HEK293T (cell line): ENCODE measurements around the gene HIF3A.

Experiments used
- CTCF ChIA-PET: fragments of 350-600 bp; formaldehyde crosslinking; extraction: SDS; loops from one replicate; lab custom pipeline; 2021; ENCODE audit warnings: antibody characterized with exemption, inconsistent platforms; lab: Yijun Ruan, JAX
- POLR2A ChIA-PET: fragments of 350-600 bp; formaldehyde crosslinking; extraction: SDS; loops from one replicate; lab custom pipeline; 2020; ENCODE audit warnings: antibody characterized with exemption, inconsistent platforms; lab: Yijun Ruan, JAX
- DNase-seq: peaks from one replicate; pipeline ENCODE4 v3.0.0; 2012; ENCODE audit warnings: mixed read lengths; ENCODE audit errors: extremely low spot score
- ARNT ChIP-seq: fragments of 450-650 bp; IDR thresholded peaks from 2 replicates; pipeline ENCODE4 v1.6.1; 2017; ENCODE audit warnings: mild to moderate bottlenecking
- BHLHE40 ChIP-seq: fragments of 450-650 bp; IDR thresholded peaks from 2 replicates; pipeline ENCODE4 v1.6.1; 2016; ENCODE audit warnings: mild to moderate bottlenecking, moderate library complexity, borderline replicate concordance
- CTBP1 ChIP-seq: fragments of 450-650 bp; IDR thresholded peaks from 2 replicates; pipeline ENCODE4 v1.6.1; 2016; ENCODE audit warnings: borderline replicate concordance
- ELF4 ChIP-seq: fragments of 450-650 bp; IDR thresholded peaks from 2 replicates; pipeline ENCODE4 v1.6.1; 2017; ENCODE audit warnings: antibody characterized with exemption
- FOXA1 ChIP-seq: fragments of 450-650 bp; IDR thresholded peaks from 2 replicates; pipeline ENCODE4 v1.6.1; 2016; ENCODE audit warnings: mild to moderate bottlenecking
- FOXK2 ChIP-seq: fragments of 450-650 bp; IDR thresholded peaks from 2 replicates; pipeline ENCODE4 v1.6.1; 2016; ENCODE audit warnings: mild to moderate bottlenecking
- FOXM1 ChIP-seq: fragments of 450-650 bp; IDR thresholded peaks from 2 replicates; pipeline ENCODE4 v1.6.1; 2017; ENCODE audit warnings: mild to moderate bottlenecking, borderline replicate concordance
- HDGF ChIP-seq: fragments of 450-650 bp; IDR thresholded peaks from 2 replicates; pipeline ENCODE4 v1.6.1; 2017; ENCODE audit warnings: antibody characterized with exemption, borderline replicate concordance
- L3MBTL2 ChIP-seq: fragments of 450-650 bp; conservative IDR thresholded peaks from 2 replicates; pipeline ENCODE4 v1.6.1; 2016; ENCODE audit warnings: mild to moderate bottlenecking
- LEF1 ChIP-seq: fragments of 450-650 bp; IDR thresholded peaks from 2 replicates; pipeline ENCODE4 v1.6.1; 2017; ENCODE audit warnings: mild to moderate bottlenecking, borderline replicate concordance
- NFRKB ChIP-seq: fragments of 450-650 bp; IDR thresholded peaks from 2 replicates; pipeline ENCODE4 v1.6.1; 2016; ENCODE audit warnings: mild to moderate bottlenecking, moderate library complexity
- SP1 ChIP-seq: fragments of 450-650 bp; IDR thresholded peaks from 2 replicates; pipeline ENCODE4 v1.6.1; 2017
- SUZ12 ChIP-seq: fragments of 450-650 bp; IDR thresholded peaks from 2 replicates; pipeline ENCODE4 v1.6.1; 2016; ENCODE audit warnings: mild to moderate bottlenecking
- TARDBP ChIP-seq: fragments of 450-650 bp; IDR thresholded peaks from 2 replicates; pipeline ENCODE4 v1.6.1; 2016
- ZNF384 ChIP-seq: fragments of 450-650 bp; IDR thresholded peaks from 2 replicates; pipeline ENCODE4 v1.6.1; 2016
- TF ChIP-seq, protein P1 (sequence below): fragments of 450-650 bp; IDR thresholded peaks from 2 replicates; pipeline ENCODE4 v1.6.1; 2016

The HIF3A gene

DNA sequence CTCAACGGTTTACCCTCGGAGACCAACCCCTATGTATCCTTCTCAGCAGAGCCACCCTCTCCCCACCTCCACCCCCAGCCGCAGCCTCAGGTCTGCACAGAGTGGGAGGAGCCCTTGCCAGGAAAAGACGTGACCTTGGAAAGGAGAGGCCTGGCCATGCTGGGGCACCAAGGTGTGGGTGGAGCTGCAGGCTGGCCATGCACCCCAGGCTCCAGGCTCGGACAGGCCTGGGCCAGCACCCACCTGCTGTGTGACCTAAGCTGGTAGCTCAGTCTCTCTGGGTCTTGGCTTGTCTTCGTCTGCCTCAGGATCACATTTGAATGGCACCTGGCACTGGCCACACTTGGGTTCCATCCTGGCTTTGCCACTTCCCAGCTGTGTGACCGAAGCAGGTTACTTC lies 87.0 kb downstream of the HIF3A start:
- ChIA-PET CTCF (no interaction called here), POLR2A (no interaction called here)
- no peak for DNase-seq
- no peak for TF ChIP-seq FOXA1
- TF ChIP-seq FOXM1, result no peak
- no peak for TF ChIP-seq L3MBTL2
- no peak for TF ChIP-seq ARNT
- TF ChIP-seq, protein P1, sequence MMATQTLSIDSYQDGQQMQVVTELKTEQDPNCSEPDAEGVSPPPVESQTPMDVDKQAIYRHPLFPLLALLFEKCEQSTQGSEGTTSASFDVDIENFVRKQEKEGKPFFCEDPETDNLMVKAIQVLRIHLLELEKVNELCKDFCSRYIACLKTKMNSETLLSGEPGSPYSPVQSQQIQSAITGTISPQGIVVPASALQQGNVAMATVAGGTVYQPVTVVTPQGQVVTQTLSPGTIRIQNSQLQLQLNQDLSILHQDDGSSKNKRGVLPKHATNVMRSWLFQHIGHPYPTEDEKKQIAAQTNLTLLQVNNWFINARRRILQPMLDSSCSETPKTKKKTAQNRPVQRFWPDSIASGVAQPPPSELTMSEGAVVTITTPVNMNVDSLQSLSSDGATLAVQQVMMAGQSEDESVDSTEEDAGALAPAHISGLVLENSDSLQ, result no peak
- no peak for TF ChIP-seq ELF4
- TF ChIP-seq HDGF, result no peak
- no peak for TF ChIP-seq SP1
- no peak for TF ChIP-seq BHLHE40
- no peak for TF ChIP-seq TARDBP
- TF ChIP-seq CTBP1, result no peak
- TF ChIP-seq FOXK2, result no peak
- no peak for TF ChIP-seq NFRKB
- TF ChIP-seq SUZ12, result no peak
- no peak for TF ChIP-seq ZNF384

- POLR2A ChIA-PET, result no interaction called here
- CTCF ChIA-PET, result no interaction called here
- DNase-seq, result no peak
- TF ChIP-seq ZNF384 (no peak), HDGF (no peak), SUZ12 (no peak), CTBP1 (no peak), L3MBTL2 (no peak), SP1 (no peak)
- TF ChIP-seq, protein P1, result no peak
Observed at GRCh38 chr19:46384396-46384795, 87.6 kb downstream of the HIF3A start.

- no peak for DNase-seq
- TF ChIP-seq TARDBP (no peak), ARNT (no peak), SUZ12 (no peak), HDGF (no peak), CTBP1 (no peak), ZNF384 (no peak), FOXK2 (no peak)
- ChIA-PET CTCF (no interaction called here), POLR2A (no interaction called here)
Observed at GRCh38 chr19:46385636-46386035, 88.8 kb downstream of the HIF3A start.

GRCh38 chr19:46386151-46386550 lies 89.3 kb downstream of the HIF3A start:
- CTCF ChIA-PET, result no interaction called here
- POLR2A ChIA-PET, result no interaction called here

GRCh38 chr19:46386996-46387712 lies 90.3 kb downstream of the HIF3A start:
- no peak for DNase-seq
- ChIA-PET CTCF (no interaction called here), POLR2A (no interaction called here)
- TF ChIP-seq ELF4 (no peak), ZNF384 (no peak), FOXA1 (no peak)

More at GRCh38 chr19:46386151-46386550, 89.3 kb downstream of the HIF3A start:
- TF ChIP-seq, protein P1, result no peak
- no peak for TF ChIP-seq ELF4
- no peak for TF ChIP-seq FOXK2
- TF ChIP-seq SUZ12, result no peak
- no peak for TF ChIP-seq BHLHE40
- no peak for TF ChIP-seq SP1
- TF ChIP-seq FOXA1, result no peak
- no peak for TF ChIP-seq NFRKB
- no peak for TF ChIP-seq LEF1
- TF ChIP-seq ARNT, result no peak
- TF ChIP-seq HDGF, result no peak
- no peak for TF ChIP-seq ZNF384
- TF ChIP-seq FOXM1, result no peak
- no peak for TF ChIP-seq CTBP1
- no peak for TF ChIP-seq L3MBTL2
- DNase-seq, result no peak

DNA sequence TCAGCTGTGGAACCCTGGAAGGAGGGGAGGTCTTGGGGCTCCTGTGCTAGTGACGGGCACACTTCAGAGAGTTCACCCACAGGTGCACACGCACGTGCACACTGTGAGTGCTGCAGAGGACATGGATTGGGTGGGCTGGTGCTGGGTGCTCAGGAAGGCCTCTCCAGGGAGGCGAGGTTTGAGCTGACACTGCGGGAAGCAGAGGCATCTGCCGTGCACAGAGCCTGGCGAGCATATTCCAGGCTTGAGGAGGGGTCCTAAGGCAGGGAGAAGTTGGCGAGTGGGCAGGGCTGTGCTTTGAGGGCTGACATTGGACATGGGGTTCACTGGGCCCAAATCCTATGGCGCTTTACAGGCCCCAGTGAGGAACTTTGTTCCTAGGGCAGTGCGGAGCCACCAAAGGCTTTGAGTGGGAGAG lies 90.9 kb downstream of the HIF3A start:
- TF ChIP-seq SP1, result no peak
- no peak for TF ChIP-seq FOXA1
- TF ChIP-seq NFRKB, result no peak
- TF ChIP-seq L3MBTL2, result no peak
- TF ChIP-seq ELF4, result no peak
- no peak for TF ChIP-seq ZNF384
- TF ChIP-seq TARDBP, result no peak
- no peak for TF ChIP-seq CTBP1
- POLR2A ChIA-PET, result no interaction called here
- CTCF ChIA-PET, result no interaction called here
- no peak for DNase-seq
